PC-9 (cell line): ENCODE results near the gene CYP2B6.

ENCODE experiments used
- EZH2 ChIP-seq: fragments of 200-600 bp; sonication (generic); IDR thresholded peaks from 2 replicates; pipeline ENCODE4 v1.8.0; 2017; ENCODE audit warnings: antibody characterized with exemption, low read depth
- TF ChIP-seq, protein P1 (sequence below): fragments of 200-600 bp; sonication (generic); conservative IDR thresholded peaks from 2 replicates; pipeline ENCODE4 v1.6.1; 2017; ENCODE audit warnings: mixed run types, antibody characterized with exemption, mild to moderate bottlenecking, moderate library complexity

- TF ChIP-seq, protein P1, sequence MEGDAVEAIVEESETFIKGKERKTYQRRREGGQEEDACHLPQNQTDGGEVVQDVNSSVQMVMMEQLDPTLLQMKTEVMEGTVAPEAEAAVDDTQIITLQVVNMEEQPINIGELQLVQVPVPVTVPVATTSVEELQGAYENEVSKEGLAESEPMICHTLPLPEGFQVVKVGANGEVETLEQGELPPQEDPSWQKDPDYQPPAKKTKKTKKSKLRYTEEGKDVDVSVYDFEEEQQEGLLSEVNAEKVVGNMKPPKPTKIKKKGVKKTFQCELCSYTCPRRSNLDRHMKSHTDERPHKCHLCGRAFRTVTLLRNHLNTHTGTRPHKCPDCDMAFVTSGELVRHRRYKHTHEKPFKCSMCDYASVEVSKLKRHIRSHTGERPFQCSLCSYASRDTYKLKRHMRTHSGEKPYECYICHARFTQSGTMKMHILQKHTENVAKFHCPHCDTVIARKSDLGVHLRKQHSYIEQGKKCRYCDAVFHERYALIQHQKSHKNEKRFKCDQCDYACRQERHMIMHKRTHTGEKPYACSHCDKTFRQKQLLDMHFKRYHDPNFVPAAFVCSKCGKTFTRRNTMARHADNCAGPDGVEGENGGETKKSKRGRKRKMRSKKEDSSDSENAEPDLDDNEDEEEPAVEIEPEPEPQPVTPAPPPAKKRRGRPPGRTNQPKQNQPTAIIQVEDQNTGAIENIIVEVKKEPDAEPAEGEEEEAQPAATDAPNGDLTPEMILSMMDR = no peak
- TF ChIP-seq EZH2 = no peak
These were observed 44.0 kb upstream of the CYP2B6 start for GRCh38 chr19:40947114-40947513.
